Skeletal muscle tissue (tissue), 4 donors: Measurements from ENCODE around the gene B4GALT6. TPM values are rescaled to one million over a fixed set of nuclear protein-coding genes. Genes with fewer than 3 reads are reported as not detected.
A peak's percentile ranks its signal among the peaks of the same experiment; 100 is the strongest.

ENCODE experiments used
- H3K27ac ChIP-seq: one replicate; pipeline ENCODE4 v1.7.0; 2013; ENCODE audit warnings: mild to moderate bottlenecking, low read depth, low read length, inconsistent platforms
- H3K27me3 ChIP-seq, 3 donors: one replicate each; pipeline ENCODE4 v1.7.0; 2013; ENCODE audit warnings: low read length in 3 of 3; ENCODE audit not compliant: control insufficient read depth in 3 of 3, insufficient read depth in 3 of 3
- H3K36me3 ChIP-seq, 3 donors: one replicate each; pipeline ENCODE4 v1.7.0; 2013; ENCODE audit warnings: low read length in 3 of 3; ENCODE audit not compliant: control insufficient read depth in 3 of 3, insufficient read depth in 3 of 3
- H3K4me1 ChIP-seq, 3 donors: one replicate each; pipeline ENCODE4 v1.7.0; 2013; ENCODE audit warnings: low read length in 3 of 3, mild to moderate bottlenecking in 3 of 3; ENCODE audit not compliant: control insufficient read depth in 3 of 3, insufficient read depth in 3 of 3
- H3K4me3 ChIP-seq, 3 donors: one replicate each; pipeline ENCODE4 v1.7.0; 2013; ENCODE audit warnings: low read length in 3 of 3
- H3K9ac ChIP-seq, 3 donors: one replicate each; pipeline ENCODE4 v1.7.0; 2013; ENCODE audit warnings: low read length in 3 of 3, mild to moderate bottlenecking in 3 of 3, moderate library complexity in 2 of 3, low read depth in 1 of 3
- H3K9me3 ChIP-seq, 3 donors: one replicate each; pipeline ENCODE4 v1.7.0; 2013; ENCODE audit warnings: low read length in 3 of 3; ENCODE audit not compliant: control insufficient read depth in 3 of 3
- total RNA-seq: library from RNA; depleted of rRNA; stranded (reverse); fragments of >200 nt; gene quantifications from one replicate; pipeline ENCODE4 v1.2.3, GENCODE V29; 2014
- donor health status: Osteomylitis.

B4GALT6 gene
- total RNA-seq, 1 donor from 2014 or later, result 3.1 TPM

DNA sequence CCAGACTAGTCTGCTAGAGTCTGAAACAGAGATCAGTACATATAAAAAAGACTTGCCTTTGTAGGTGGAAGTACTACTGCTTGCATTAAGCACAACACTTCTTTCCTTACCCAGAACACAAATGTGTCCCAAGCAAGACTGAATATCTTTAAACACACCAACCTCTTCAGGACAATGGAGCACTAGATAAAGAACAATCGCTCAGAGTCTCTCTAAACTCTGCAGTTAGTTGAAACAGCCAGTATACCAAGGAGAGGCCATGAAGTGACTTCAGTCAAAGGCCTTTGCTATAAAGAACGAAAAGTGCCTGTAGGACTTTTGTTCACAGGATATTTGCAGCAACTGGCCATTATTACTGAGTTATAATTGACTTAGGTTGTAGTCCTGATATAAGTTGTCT is 9.9 kb upstream of the B4GALT6 start:
- Histone ChIP-seq H3K4me1 (peaks cover 0 to 5% (median 5%) of the 10 kb centered on the region in 3 donors), H3K36me3 (no peaks in the 10 kb centered on the region), H3K9me3 (no peaks in the 10 kb centered on the region), H3K4me3 (no peak overlapping the region), H3K27ac (no peak overlapping the region), H3K9ac (no peak overlapping the region), H3K27me3 (no peaks in the 10 kb centered on the region)

DNA sequence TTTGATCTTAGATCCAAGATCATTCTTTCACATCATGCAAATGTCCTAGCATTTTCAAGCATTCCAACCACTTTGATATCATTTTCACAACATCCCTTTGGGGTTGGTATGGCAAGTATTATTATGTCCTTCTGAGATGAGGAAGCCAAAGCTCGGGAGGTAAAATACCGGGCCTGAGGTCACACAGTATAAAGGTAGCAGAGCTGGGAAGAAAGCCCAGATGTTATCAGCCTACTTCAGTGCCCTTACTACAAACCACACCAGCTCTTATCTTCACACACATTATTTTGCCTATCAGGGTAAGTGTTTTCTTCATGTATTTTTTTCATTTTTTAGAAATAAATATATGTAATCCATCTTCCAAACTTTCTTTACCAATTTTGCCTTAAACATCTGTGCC is 4.2 kb upstream of the B4GALT6 start:
- Histone ChIP-seq H3K9me3 (no peaks in the 10 kb centered on the region), H3K27me3 (no peaks in the 10 kb centered on the region), H3K27ac (no peak overlapping the region)

DNA sequence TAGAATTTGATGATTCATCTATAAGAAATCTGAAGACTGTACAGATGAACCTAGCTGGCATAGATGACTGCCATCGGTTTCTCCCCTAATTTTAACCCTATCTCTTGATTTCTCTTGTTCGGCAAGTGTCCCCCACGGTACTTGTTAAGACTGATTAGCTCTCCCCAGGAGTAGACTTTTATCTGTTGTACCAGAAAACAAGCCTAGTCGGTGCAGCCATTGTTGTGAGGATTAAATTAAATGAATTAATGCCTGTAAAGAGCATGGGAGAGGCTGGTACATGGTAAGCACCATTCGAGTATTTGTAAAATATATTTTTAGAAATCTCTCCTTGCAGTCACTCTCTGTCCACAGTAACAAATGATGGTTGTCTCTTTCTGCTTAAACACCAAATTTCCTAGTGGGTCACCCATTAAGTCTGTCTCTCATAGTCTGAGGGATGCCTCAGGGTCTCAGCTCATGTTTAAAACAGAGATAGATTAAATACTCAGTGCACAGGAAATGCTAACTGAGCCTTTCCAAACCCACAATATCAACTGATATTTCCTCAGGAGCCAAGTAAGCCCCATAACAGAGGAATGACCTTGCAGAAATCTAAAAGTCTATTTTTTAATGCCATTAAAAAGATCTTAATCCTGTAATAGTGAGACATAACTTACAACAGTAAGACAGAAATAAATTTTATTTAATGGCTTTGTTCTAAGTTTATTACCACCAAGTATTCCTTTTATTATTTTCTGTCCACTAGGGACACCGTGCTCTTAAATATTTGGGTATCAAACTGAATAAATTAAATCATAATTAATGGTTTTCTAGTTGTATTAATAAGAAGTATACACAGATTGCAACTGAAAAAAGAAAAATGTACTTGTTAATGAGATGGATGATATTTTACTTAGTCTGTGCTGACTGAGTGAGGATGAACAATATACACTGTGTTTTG is 2.9 kb upstream of the B4GALT6 start:
- Histone ChIP-seq H3K4me1 (peaks cover 3 to 5% (median 4%) of the 10 kb centered on the region in 3 donors), H3K36me3 (no peaks in the 10 kb centered on the region), H3K4me3 (no peak overlapping the region), H3K27ac (no peak overlapping the region), H3K27me3 (no peaks in the 10 kb centered on the region), H3K9ac (peak overlapping the region in 1 of 3 donors; percentile 20), H3K9me3 (no peaks in the 10 kb centered on the region)

More for the DNA sequence above, 4.2 kb upstream of the B4GALT6 start:
- peaks cover 3 to 5% (median 4%) of the 10 kb centered on the region in 3 donors for H3K4me1 ChIP-seq
- H3K36me3 ChIP-seq, result no peaks in the 10 kb centered on the region
- H3K9ac ChIP-seq, result no peak overlapping the region
- H3K4me3 ChIP-seq, result no peak overlapping the region

DNA sequence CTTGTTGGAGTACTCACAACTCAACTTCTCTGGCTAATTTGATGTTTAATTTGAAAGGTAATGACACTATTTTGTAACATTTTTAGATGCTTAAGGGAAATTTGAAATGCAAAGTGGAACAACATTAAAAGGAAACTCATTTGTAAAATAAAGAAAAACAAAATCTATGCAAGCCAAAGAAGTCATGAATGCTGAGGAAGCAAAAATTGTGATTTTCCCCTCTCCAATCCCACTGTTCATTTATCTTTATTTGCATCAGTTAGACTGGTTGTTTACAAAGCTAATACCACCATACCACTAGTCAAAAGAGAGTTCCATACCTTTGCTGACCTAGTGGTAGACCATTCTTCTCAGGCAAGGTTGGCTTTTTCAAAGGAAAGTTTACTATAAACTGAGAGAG is 2.2 kb upstream of the B4GALT6 start:
- Histone ChIP-seq H3K9ac (no peak overlapping the region), H3K4me1 (peaks cover 3 to 5% (median 4%) of the 10 kb centered on the region in 3 donors), H3K27ac (no peak overlapping the region), H3K27me3 (no peaks in the 10 kb centered on the region), H3K36me3 (no peaks in the 10 kb centered on the region), H3K4me3 (no peak overlapping the region), H3K9me3 (no peaks in the 10 kb centered on the region)

DNA sequence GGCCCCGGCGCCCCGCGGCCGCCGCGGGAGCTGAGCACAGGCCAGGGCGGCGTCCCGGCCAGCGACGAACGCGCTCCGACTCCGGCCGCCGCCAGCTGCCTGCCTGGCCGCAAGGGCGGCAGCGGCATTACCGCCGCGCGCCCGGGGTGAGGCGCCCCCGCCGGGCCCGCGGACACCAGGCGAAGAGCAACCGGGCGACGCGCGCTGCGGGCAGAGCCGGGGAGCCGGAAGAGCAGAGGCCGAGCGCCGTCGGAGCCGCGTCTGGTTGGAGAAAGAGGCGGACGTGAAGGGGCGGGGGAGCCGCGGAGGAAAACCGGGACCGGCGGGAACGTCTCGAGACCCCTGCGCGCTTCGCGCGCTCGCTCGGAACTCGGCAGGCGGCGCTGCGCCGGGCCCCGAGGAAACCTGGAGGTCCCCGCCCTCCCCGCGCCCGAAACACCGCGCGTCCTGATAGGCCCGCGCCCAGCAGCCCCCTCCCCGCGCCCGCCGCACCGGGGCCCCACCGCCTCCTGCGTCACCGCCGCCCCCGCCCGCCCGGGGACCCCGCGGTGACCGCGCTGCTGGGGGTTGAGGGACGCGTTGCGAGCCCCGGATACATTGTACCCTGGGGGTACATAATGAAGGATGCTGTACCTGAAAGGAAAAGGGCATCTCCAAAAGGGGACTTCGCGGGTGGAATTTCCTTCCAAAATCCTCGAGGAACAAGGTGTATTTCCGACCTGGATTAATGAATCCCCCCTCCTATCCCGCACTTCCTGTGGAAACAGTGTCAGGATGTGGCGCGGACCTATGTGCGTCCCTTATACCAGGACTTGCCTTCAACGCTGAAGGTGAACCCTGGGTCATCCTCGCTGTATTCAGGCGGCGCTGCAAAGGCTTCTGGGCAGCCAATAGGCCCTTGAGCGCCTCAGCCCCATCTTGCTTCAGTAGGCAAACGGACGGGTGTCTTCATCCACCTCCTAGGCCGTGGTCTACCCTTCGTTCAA is 1.0 kb upstream of the B4GALT6 start:
- peak overlapping the region; percentile 35 to 57 (median 40) for H3K9ac ChIP-seq
- no peaks in the 10 kb centered on the region for H3K27me3 ChIP-seq
- no peaks in the 10 kb centered on the region for H3K9me3 ChIP-seq
- H3K36me3 ChIP-seq, result no peaks in the 10 kb centered on the region
- H3K4me3 ChIP-seq, result peak overlapping the region; percentile 60 to 66 (median 66)
- peaks cover 3 to 5% (median 4%) of the 10 kb centered on the region in 3 donors for H3K4me1 ChIP-seq
- H3K27ac ChIP-seq, result no peak overlapping the region

DNA sequence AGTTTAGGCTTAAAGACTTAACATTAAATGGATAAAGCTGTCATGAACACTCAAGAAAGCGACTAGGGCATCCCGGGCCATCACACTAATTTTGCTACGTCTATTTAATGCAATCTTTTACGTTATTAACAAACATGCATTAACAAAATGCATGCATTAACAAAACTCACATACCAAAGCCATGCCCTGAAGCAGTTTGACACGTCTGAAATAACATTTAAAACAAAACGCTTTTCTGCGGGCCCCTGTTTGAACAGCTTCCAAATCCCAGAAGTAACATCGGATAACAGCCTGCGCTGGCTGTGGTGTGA is 458 bp downstream of the B4GALT6 start:
- peak overlapping the region; percentile 51 to 69 (median 57) for H3K9ac ChIP-seq
- H3K36me3 ChIP-seq, result no peaks in the 10 kb centered on the region
- no peaks in the 10 kb centered on the region for H3K27me3 ChIP-seq
- H3K4me1 ChIP-seq, result peaks cover 5 to 8% (median 8%) of the 10 kb centered on the region in 3 donors
- peak overlapping the region; percentile 60 to 72 (median 71) for H3K4me3 ChIP-seq
- H3K9me3 ChIP-seq, result no peaks in the 10 kb centered on the region
- no peak overlapping the region for H3K27ac ChIP-seq

DNA sequence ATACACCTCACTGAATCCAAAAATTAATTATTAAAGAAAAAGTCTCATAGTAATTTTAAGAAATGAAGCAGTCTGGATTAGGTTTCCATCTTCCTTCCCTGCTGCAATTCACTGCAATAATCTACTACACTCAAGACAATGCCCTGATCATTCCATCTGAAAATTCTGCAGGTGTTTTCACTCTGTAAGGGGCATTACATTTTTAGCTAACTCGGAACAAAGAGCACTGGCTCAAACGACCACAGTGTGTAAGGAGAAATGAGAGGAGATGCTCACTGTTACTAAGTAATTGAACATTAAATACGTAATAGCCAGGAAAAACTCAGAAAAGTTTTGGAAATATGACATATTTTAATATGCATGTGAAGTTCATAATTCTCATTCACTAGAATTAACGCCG is 1.3 kb downstream of the B4GALT6 start:
- H3K27ac ChIP-seq, result no peak overlapping the region
- H3K4me3 ChIP-seq, result no peak overlapping the region
- H3K4me1 ChIP-seq, result peaks cover 9 to 16% (median 13%) of the 10 kb centered on the region in 3 donors
- H3K36me3 ChIP-seq, result no peaks in the 10 kb centered on the region
- no peaks in the 10 kb centered on the region for H3K27me3 ChIP-seq
- no peaks in the 10 kb centered on the region for H3K9me3 ChIP-seq
- no peak overlapping the region for H3K9ac ChIP-seq

DNA sequence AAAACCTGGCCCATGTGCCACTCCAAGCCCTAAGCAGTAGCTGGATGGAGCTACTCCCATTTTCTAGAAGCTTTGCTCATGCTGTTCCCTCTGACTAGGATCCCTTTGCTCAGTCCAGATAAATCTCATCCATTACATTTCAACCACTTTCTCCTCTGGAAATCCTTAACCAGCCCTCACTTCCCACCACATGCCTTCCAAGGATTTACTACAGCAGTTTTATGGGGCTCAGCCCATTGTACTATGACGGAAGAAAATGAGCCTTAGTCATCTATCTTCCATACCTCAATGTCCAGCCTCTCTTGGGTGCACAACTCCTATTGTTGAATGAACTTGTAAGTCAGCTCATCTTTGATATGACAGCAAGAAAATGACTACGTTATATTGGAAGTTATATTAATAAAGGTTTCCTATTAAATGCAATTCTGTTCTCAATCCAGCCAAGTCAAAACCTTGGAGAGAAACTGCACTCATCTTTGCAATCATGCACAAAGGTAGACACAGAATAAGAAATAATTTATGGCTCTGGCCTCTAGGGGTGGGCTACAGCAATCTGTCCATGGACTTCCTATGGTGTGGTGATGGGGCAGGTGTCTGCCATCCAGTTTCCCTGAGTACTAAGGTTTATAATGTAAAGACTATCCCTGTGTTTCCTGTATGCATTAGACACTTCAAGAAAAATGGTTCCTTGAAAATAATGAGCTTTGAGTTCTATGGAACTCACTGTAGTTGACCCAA is 3.4 kb downstream of the B4GALT6 start:
- Histone ChIP-seq H3K27me3 (no peaks in the 10 kb centered on the region), H3K27ac (no peak overlapping the region), H3K9me3 (no peaks in the 10 kb centered on the region), H3K36me3 (no peaks in the 10 kb centered on the region), H3K9ac (no peak overlapping the region), H3K4me3 (no peak overlapping the region), H3K4me1 (peaks cover 9 to 21% (median 13%) of the 10 kb centered on the region in 3 donors)

DNA sequence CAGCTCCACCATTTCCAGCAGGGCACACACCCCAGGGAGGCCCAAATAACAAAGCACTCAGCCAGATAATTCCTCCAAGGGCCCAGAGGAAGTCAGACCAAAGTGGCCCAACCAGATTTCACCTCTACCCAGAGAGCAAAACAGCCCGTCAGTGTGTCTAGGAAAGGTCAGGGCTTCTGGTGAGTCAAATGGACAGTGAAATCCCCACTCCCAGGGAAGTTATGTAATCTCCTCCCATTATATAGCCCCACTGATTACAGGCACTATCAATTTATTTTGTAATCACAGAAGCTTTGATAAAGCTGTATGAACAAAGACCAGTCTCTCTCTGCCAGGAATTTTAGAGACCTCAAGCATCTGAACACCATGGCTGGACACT is 4.0 kb downstream of the B4GALT6 start:
- Histone ChIP-seq H3K4me1 (peaks cover 6 to 18% (median 13%) of the 10 kb centered on the region in 3 donors), H3K27ac (no peak overlapping the region), H3K36me3 (no peaks in the 10 kb centered on the region), H3K4me3 (no peak overlapping the region), H3K27me3 (no peaks in the 10 kb centered on the region), H3K9ac (no peak overlapping the region), H3K9me3 (no peaks in the 10 kb centered on the region)
